ENCODE data around the gene MGAT1.
"Not testable (repeated sequence)": the region's sequence is repeated elsewhere in the genome, so short reads cannot be mapped to it uniquely, and the experiment has no call there.

The MGAT1 gene

DNA sequence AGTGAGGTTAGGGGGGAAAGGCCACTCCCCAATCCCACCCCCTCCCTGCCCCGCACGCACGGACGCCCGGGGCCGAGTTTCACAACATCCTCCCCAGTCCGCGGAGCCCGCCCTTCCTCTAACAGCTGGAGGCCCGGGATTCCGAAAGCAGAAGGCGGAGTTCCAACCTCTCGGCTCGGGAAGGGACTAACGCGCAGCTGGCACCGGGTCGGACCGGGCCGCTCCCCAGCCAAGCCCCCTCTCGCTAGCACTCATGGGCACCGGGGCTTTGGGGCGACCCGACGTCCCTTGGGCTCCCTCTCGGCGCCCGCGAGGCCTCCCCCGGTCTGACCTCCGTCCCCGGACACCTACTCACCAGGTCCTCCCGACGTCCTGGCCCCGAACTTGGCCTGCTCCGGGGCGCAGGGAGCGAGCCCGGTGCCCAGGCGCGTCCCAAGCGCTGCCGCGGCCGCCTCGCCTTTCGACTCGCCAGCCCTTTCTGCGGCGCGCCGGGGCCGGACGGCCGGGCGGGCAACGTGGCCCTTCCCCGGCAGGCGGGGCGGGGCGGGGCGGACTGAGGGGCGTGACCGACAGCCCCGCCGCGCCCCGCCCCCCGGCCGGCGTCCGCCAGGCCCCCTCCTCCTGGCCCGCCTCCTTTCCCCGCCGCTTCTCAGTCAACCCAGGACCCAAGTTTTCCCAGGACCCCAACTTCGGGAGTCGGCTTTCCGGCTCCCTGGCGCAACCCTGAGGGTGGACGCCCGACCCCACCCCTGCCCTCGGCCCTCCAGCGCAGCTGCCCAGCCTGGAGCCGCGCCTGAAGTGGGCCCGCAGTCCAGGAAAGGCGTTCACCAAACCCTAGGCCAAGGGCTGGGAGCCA is at the start of gene MGAT1:
Gene MGAT1, minus strand, starts transcription at position 482 of the 856 bp plus-strand sequence. CDS start 9,835 bp downstream, outside the sequence.
- peak; percentile 84 to 88 for DNase-seq

DNA sequence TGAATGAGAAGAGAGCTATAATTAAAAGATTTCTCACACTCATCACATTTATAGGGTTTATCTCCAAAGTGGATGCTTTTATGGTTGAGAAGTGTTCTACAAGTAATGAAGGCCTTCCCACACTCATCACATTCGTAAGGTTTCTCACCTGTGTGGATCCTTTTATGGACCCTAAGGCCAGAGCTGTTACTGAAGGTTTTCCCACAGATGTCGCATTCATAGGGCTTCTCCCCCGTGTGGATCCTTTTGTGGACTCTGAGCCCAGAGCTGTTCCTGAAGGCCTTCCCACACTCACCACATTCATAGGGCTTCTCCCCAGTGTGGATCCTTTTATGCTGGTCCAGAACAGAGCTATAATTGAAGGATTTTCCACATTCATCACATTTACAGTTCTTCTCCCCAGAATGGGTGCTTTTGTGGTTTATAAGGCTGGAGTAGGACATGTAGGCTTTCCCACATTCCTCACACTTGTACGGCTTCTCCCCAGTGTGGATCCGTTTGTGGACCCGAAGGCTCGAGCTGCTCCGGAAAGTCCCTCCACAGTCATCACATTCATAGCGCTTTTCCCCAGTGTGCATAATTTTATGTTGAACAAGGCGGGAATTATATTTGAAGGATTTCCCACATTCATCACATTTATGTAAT is 48.0 kb upstream of the MGAT1 start:
- peak in 1 of 2 experiments; percentile 4 for DNase-seq

DNA sequence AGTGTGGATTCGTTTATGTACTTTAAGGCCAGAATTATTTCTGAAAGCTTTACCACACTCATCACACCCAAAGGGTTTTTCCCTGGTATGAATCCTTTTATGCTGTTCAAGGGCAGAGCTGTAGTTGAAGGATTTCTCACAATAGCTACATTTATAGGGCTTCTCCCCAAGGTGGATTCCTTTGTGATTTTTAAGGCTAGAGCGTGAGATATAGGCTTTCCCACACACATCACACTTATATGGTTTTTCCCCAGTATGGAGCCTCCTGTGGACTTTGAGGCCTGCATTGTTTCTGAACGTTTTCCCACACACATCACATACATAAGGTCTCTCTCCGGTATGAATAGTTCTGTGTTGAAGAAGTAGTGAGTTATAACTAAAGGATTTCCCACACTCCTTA is 47.2 kb upstream of the MGAT1 start:
- no peak for DNase-seq

DNA sequence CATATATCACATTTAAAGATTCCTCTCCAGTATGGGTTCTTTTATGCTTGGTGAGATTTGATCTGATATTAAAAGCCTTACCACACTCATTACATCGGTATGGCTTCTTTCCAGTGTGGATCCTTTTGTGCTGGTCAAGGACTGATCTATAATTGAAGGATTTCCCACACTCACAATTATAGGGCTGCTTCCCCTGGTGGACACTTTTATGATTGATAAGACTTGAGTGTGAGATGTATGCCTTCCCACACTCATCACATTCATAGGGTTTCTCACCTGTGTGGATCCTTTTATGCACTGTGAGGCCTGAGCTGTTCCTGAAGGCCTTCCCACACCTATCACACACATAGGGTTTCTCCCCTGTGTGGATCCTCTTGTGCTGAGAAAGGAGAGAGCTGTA is 46.3 kb upstream of the MGAT1 start:
- DNase-seq, result peak in 1 of 2 experiments; percentile 8

DNA sequence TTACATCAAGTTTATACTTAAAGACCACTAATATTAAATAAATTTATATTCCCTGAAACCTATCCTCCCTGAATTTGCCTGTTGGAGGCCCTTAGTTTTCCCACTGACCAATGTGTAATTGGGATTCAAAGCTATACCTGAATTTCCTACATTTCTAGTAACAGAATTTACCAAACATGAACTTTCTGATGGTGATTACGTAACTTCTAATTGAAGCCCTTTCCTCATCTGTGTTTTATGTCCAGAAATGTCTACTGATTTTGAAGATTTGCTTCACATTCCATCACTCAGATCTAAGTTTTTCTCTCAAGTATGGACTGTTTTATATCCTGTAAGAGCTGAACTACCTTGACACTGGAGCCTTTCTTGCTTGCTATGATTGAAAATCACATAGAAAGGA is 45.7 kb upstream of the MGAT1 start:
- DNase-seq, result no peak

DNA sequence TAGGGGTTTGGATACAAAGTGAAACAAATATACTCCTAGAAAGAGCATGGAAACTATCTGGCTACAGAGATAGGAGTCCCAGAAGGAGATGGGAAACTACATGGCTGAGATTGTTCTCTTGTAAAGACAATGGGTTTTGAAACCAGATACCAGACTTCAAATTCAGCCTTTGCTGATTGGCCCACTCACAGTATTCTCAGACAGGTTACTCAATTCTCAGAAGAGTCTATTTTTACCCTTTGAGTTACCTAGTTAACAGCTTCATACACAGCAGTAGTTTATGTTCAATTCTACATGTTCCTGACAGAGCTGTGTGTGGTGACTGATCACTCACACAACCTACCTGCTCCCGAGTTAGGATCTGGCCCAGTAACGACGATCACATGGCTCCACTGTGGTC is 44.4 kb upstream of the MGAT1 start:
- peak in 1 of 2 experiments; percentile 2 for DNase-seq

DNA sequence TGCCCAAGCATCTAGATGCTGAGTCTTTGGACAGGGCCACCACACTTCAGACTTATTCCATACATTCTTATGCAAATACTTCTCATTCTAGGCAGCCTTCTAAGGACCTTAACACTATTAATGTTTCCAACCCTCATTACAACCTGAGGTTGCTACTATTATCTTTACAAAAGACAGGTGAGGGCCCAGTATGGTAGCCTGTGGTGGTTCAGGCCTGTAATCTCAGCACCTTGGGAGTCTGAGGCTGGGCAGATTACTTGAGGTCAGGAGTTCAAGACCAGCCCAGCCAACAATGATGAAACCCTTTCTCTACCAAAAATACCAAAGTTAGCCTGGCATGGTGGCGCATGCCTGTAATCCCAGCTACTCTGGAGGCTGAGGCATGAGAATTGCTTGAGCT is 42.3 kb upstream of the MGAT1 start:
- DNase-seq, result peak in 1 of 2 experiments; percentile 2

DNA sequence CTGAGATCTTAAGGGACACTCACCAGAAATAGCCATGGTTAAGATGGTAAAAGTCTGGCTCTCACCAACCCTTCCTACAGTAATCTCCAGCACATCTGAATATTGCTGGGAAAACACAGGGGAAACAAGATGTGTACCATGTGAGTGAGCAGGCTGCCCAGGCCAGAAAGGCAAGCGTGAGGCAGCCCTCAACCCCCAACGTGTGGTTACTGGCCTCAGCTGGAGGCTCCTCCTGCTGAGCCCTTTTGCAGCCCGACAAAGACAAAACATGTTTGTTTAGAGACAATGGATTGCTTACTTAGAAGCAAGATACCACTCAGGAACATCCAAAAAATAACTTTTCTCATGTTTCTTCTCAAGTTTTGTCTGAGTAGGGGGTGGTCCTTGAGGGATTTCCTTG is 41.8 kb upstream of the MGAT1 start:
- peak in 1 of 2 experiments; percentile 4 for DNase-seq

DNA sequence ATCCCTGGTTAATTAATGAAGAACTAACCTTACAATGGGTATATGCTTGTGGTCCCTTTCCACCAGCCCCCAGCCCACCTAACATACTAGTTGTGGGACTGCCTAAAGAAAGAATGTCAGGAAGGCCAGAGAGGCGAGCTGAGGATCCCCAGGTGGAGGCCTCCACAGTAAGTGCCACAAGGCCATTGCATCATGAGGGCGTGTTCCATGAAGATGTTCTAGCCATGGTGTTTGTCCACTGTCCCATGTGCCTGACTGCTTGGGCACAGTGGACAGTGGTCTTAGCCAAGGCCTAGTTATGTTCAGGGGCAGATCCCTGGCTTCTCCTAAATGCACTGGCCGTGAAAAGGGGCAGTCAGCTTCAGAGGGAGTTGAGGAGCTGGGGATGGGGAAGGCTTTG is 37.3 kb upstream of the MGAT1 start:
- no peak for DNase-seq

DNA sequence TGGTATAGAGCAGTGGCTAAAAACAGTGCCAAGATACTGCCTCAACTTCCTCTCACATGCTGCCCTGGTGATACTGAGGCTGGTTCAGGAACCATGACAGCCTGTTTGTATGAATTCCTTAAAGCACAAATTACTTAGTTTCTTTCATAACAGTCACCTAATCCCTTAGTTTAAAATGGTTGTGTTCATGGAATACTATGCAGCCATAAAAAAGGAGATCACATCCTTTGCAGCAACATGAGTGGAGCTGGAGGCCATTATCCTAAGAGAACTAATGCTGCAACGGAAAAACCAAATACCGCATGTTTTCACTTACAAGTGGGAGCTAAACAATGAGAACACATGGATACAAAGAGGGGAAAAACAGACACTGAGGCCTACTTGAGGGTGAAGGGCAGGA is 36.6 kb upstream of the MGAT1 start:
- no peak for DNase-seq

DNA sequence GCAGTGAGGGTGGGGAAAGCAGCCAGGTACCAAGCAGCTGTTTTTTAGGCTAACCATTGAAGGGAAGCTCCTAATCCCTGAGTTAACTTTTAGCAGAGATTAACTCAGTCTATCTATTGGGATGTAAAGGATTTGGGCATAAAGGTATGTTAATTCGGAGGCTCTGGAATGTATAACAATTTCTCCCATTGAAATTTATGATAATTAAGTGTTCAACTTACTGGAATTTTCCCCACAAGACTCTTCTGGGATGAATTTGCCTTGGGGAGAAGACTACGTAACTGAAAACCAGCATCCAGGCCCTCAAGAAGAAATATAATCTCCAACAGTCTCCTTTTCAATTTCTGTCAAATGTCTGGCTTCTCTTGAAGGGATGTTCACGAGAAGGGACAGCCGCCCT is 34.9 kb upstream of the MGAT1 start:
- DNase-seq, result no peak

DNA sequence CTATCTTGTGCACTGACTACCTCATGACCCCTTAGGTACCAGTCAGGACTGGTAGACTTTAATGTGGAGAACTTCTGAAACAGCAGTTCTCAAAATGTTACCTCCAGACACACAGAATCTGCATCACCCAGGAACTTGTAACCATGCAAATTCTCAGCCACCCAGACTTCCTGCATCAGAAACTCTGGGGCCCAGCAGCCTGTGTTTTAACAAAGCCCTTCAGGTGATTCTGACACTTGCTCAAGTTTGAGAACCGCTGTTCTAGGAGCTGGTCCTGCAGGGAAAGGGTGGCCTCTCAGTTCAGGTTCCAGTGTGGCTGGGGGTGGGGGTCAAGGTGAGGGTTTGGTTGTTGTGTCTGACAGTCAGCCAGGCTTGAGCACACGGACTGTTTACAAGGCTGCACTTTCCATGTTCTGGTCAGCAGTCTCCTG is 30.0 kb upstream of the MGAT1 start:
- DNase-seq, result peak; percentile 56 to 64

DNA sequence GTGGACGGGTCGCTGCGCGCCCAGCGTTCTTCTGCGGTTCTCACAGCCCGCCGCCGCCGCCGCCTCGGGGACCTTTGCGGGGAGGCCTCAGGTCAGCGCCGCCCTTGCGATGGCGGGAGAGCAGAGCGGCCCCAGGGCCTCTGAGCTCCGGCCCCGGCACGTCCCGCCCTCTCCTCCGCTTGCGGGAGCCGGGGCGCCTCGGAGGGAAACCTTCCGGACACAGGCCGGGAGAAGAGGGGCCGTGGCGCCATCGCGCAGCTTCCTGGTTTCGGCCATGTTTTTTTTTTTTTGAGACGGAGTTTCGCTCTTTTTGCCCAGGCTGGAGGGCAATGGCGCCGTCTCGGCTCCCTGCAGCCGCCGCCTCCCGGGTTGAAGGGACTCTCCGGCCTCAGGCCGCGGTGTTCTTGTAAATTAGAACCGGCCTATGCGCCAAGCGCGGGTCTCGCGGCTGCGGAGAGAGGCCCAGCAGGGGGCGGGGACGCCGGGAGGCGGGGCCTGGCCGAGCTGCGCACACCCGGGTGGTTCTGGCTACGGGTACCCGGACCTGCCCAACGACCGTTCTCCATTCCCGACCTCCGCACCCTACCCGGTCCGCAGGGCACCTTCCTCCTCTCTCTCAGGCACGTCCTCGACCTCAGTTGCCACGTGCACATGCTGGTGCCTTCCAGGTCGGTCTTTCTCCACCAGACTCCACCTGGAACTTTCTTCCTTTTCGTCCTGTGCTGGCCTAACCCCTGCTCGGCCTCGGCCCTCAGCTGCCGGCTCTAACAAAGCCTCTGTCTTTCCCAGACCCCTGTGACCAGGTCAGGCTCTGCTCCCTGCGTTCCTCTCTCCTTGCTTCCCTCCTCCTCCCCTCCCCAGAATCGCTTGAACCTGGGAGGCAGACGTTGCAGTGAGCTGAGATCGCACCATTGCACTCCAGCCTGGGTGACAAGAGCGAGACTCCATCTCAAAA is 28.8 kb upstream of the MGAT1 start:
- DNase-seq, result peak; percentile 85 to 89

DNA sequence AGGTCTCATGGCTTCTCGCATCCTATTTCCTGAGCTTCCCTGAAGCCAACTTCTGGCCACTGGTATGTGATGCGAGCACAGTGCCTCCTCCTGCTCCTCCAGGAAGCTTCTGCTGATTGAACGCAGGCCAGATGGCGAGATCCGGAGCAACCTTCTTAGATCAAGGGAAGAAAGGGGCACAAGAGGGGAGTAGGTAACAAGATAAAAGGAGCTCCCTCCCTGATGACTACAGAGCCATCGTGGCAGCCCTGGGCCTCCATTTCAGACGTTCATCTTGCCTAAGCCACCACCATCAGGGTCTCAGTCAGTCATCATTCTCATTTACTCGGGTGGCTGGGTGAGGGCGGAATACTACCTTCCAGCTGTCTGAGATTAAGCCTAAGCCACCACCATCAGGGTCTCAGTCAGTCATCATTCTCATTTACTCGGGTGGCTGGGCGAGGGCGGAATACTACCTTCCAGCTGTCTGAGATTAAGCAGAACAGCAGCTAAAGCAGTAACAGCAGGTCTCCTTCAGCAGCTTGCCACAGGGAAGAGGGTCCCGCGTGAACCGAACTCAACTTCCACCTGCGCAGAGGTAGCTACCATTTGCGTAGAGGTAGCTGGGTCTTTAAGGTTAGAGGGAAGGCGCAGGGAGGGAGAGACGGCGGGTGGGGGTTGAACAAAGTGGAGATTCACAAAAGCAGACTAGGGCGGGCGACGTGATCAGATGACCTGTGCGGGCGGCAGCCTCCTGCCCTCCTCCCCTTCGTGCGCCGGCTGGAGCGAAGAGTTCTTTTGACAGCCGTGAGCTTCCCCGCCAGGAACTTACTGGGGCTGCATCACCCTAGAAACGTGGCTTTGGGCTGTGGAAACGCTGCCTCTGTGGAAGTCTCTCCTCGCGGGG is 27.9 kb upstream of the MGAT1 start:
- DNase-seq, result peak; percentile 78 to 80

DNA sequence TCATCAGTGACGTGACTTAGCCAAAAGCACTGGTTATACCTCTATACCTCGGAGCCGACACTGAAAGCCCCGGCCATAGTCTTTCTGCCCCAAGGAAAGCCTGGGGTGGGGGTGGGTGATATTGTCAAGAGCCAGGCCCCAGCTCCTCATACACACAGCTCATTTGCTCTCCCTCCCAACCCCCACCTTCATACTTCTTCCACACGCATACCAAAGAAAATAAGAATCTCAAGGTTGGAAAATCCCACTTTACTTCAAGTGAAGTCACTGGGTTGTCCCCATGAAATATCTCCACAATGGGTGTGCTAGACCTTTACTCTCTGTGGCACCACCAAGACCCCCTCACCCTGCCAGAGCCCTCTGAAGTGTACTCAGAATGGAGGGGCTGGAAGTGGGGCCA is 27.1 kb upstream of the MGAT1 start:
- DNase-seq, result no peak

DNA sequence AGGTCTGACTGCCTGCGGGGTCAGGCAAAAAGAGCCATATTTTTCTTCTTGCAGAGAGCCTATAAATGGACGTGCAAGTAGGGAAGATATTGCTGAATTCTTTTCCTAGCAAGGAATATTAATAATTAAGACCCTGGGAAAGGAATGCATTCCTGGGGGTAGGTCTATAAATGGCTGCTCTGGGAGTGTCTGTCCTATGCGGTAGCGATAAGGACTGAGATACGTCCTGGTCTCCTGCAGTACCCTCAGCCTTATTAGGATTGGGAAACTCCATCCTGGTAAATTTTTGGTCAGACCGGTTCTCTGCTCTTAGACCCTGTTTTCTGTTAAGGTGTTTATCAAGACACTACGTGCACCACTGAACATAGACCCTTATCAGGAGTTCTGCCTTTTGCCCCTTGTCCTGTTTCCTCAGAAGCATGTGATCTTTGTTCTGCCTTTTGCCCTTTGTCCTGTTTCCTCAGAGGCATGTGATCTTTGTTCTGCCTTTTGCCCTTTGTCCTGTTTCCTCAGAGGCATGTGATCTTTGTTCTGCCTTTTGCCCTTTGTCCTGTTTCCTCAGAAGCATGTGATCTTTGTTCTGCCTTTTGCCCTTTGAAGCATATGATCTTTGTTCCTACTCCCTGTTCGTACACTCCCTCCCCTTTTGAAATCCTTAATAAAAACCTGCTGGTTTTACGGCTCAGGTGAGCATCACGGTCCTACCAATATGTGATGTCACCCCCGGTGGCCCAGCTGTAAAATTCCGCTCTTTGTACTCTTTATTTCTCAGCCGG is 26.3 kb upstream of the MGAT1 start:
- not testable (repeated sequence) for DNase-seq

DNA sequence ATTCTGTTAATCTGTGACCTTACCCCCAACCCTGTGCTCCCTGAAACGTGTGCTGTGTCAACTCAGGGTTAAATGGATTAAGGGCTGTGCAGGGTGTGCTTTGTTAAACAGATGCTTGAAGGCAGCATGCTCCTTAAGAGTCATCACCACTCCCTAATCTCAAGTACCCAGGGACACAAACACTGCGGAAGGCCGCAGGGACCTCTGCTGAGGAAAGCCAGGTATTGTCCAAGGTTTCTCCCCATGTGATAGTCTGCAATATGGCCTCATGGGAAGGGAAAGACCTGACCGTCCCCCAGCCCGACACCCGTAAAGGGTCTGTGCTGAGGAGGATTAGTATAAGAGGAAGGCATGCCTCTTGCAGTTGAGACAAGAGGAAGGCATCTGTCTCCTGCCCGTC is 24.8 kb upstream of the MGAT1 start:
- DNase-seq, result not testable (repeated sequence)

DNA sequence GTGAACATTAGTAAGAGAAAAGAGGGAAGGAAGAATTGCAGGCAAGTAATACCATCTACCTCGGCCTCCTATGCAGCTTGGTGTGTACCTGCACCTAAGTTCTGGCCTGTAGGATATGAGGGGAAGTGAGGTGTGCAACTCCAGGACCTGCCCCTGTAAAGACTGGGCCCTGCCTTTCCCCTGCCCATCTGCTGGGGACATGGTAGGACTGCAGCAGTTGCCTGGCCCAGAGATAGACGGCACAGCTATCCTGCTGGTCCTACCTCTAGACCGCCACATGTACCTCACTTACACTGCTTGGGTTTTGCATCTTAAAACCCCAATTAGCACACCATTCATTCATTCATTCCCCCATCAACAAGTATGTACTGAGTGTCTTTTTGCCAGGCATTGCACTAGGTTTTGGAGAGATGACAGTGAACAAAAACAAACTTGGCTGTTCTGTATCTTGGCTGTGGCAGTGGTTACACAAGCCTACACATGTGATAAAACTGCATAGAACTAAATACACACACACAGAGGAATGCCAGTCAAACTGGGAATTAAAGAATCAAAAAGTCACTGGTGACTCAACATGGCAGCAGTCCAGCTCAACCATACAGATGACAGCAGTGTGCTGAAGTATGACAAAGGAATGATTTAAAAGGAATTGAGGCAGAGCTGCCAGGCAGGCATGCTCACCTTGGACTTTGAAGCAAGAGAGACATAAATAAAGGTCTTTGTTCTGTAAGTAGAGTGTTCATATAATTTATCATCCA is 23.3 kb upstream of the MGAT1 start:
- DNase-seq, result peak; percentile 66 to 72

DNA sequence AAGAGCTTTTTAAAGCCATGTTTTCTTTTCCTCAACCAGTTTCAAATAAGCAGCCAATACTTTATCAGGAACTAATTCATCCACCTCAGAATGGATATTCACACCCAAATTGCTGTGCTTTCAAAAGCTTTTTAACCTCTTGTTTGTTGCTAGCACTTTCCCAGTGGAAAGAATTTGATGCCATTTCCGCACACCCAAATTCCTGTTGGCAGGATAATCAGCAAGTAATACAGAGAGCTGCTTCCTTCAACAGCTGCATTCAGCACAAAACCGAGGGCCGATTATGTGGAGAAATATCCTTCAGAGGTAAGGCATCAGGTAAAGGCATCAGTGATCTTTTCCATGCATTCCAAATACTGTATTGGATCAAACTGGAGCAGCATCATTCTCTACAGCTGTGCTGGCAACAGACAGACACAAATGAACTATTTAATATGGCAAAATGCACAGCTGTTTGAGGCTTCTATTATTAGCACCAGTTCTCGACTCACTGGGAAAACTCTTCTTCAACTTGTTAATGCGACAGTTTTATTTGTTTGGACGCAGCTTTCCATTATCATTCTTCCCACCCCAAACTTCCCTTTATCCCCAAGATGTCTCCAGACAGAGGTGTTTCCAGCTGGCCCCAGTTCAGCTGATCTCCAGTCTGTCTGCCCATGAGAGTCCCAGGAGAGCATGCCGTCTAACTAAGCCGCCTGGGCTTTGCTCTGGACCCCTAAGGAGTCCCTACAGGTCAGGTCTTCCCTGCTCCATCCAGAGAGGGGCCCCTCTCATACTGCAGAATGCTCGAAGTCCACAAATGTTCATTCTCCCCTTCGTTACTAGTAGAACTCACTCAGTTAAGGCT is 22.2 kb upstream of the MGAT1 start:
- no peak for DNase-seq
